Activated B cell treated with CpG ODN at 0.5 μM for 24 hours (primary cell): ENCODE data around the gene NADSYN1. TPM values are rescaled to one million over a fixed set of nuclear protein-coding genes. Genes with fewer than 3 reads are reported as not detected.
A peak's percentile ranks its signal among the peaks of the same experiment; 100 is the strongest.

Experiments used
- ATAC-seq: fragments of 200-7000 bp; cut with Tn5 transposase; one replicate; pipeline ENCODE4 v1.10.0; 2021; ENCODE audit warnings: low read depth, mild to moderate bottlenecking, moderate library complexity
- CTCF ChIA-PET: fragments of 350-600 bp; sonication (Branson Sonifier 250); formaldehyde crosslinking; loops from one replicate; lab custom pipeline; 2021; ENCODE audit warnings: antibody characterized with exemption; lab: Charles Lee
- POLR2A ChIA-PET: fragments of 350-600 bp; sonication (Branson Sonifier 250); formaldehyde crosslinking; loops from one replicate; lab custom pipeline; 2021; ENCODE audit warnings: antibody characterized with exemption; lab: Charles Lee
- DNase-seq: peaks from one replicate; pipeline ENCODE4 v3.0.0; 2022
- H3K27ac Mint-ChIP-seq: one replicate; pipeline ENCODE4 v1.8.0; 2020; ENCODE audit warnings: mixed read lengths
- H3K27me3 Mint-ChIP-seq: one replicate; pipeline ENCODE4 v1.8.0; 2021; ENCODE audit warnings: mixed read lengths
- H3K36me3 Mint-ChIP-seq: one replicate; pipeline ENCODE4 v1.8.0; 2021; ENCODE audit warnings: low read depth, mixed read lengths
- H3K4me1 Mint-ChIP-seq: one replicate; pipeline ENCODE4 v1.8.0; 2021; ENCODE audit warnings: mixed read lengths
- H3K4me3 Mint-ChIP-seq: one replicate; pipeline ENCODE4 v1.8.0; 2020; ENCODE audit warnings: mild to moderate bottlenecking, mixed read lengths
- H3K9me3 Mint-ChIP-seq: one replicate; pipeline ENCODE4 v1.8.0; 2020; ENCODE audit warnings: mixed read lengths
- CTCF ChIP-seq: fragments of 200-600 bp; IDR thresholded peaks from one replicate; pipeline ENCODE4 v1.8.0; 2022; ENCODE audit warnings: antibody characterized with exemption, mild to moderate bottlenecking
- intact Hi-C: fragments of 100-400 bp; cut with micrococcal nuclease; formaldehyde crosslinking; loops from one replicate; pipeline ENCODE4 v1.15.1; 2024
- total RNA-seq: library from RNA; stranded (reverse); gene quantifications from 2 replicates; pipeline ENCODE4 v1.2.3, GENCODE V29; 2022

NADSYN1 gene
- total RNA-seq, 1 donor from 2014 or later, result 146 TPM

DNA sequence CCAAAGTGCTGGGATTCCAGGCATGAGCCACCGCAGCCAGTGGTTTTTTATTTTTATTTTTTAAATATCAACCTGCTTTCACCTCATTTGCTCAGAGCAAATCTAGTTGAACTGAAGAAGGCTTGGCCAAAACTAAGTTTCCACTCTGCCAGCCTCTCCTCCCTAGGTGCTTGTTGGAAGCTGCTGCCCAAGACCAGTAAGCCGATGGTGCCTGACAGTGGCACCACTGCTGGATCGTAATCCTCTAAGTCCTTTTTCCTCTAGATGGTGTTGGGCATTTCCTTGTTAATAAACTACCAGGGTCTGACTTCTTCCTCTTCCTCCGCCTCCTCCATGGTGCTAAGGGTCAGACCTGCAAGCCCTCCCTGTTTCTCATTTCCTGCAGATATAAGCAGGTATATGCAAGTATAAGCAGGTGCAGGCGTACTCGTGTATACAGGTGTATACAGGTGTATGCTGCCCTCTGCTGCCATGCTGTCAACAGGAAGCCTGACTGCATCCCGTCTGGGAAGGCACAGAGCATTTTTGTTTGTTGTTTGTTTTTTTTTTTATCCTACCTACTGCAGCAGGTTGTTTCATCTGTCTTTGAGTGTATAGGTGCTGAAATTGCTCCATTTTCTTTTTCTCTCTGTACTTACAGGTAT is 1.6 kb downstream of the NADSYN1 start:
- DNase-seq (no peak), ATAC-seq (no peak)
- H3K27me3 Mint-ChIP-seq, result no peaks in the 10 kb centered on the region
- CTCF ChIA-PET, result no interaction called here
- H3K27ac Mint-ChIP-seq, result no peak overlapping the region
- TF ChIP-seq CTCF, result no peak
- POLR2A ChIA-PET, result interaction anchor here (0.6 kb wide), 1 partner anchor 1778 kb away, joined by 17 read pairs; no protein-coding TSS in a partner anchor
- peak overlapping the region; percentile 89 for H3K4me3 Mint-ChIP-seq
- H3K4me1 Mint-ChIP-seq, result peaks cover 42% of the 10 kb centered on the region
- no peaks in the 10 kb centered on the region for H3K9me3 Mint-ChIP-seq
- intact Hi-C loops, result loop anchor here (5.0 kb wide), 1 partner anchor 202 kb away; the partner anchor contains the start of gene SHANK2
- peaks cover 55% of the 10 kb centered on the region for H3K36me3 Mint-ChIP-seq

GRCh38 chr11:71456294-71456693 is 3.3 kb downstream of the NADSYN1 start:
- POLR2A ChIA-PET, result no interaction called here
- H3K9me3 Mint-ChIP-seq, result no peaks in the 10 kb centered on the region
- peaks cover 72% of the 10 kb centered on the region for H3K36me3 Mint-ChIP-seq
- intact Hi-C loops, result no loop called here
- no peak overlapping the region for H3K27ac Mint-ChIP-seq
- CTCF ChIA-PET, result no interaction called here
- TF ChIP-seq CTCF, result no peak
- peaks cover 30% of the 10 kb centered on the region for H3K4me1 Mint-ChIP-seq
- no peak for DNase-seq
- ATAC-seq, result no peak
- no peak overlapping the region for H3K4me3 Mint-ChIP-seq
- no peaks in the 10 kb centered on the region for H3K27me3 Mint-ChIP-seq

DNA sequence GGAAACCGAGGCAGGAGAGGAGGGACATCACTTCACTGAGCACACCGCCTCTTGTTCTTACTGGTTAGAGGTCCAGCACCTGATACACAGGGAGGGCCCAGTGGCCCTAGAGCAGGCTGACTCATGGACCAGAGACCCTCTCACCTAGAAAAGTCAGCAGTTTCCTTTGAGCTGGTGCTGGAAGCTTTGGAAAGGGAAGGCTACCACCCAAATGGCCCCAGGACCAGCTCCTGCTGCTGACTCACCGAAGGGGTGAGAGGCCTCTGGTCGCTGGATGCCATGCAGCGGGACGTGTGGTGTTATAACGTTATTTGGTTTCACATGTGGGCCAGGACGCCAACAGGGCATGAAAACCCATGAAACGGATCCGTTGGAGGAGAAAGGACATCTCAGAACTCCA is 3.8 kb downstream of the NADSYN1 start:
- H3K4me3 Mint-ChIP-seq, result no peak overlapping the region
- ATAC-seq (no peak), DNase-seq (no peak)
- no peak for TF ChIP-seq CTCF
- H3K27ac Mint-ChIP-seq, result no peak overlapping the region
- intact Hi-C loops, result no loop called here
- peaks cover 76% of the 10 kb centered on the region for H3K36me3 Mint-ChIP-seq
- H3K9me3 Mint-ChIP-seq, result no peaks in the 10 kb centered on the region
- H3K27me3 Mint-ChIP-seq, result no peaks in the 10 kb centered on the region
- ChIA-PET POLR2A (no interaction called here), CTCF (no interaction called here)
- H3K4me1 Mint-ChIP-seq, result peaks cover 25% of the 10 kb centered on the region

GRCh38 chr11:71458146-71459070 is 5.4 kb downstream of the NADSYN1 start:
- no peak for TF ChIP-seq CTCF
- no peak overlapping the region for H3K4me3 Mint-ChIP-seq
- DNase-seq (no peak), ATAC-seq (no peak)
- H3K9me3 Mint-ChIP-seq, result no peaks in the 10 kb centered on the region
- intact Hi-C loops, result no loop called here
- peaks cover 17% of the 10 kb centered on the region for H3K4me1 Mint-ChIP-seq
- peaks cover 90% of the 10 kb centered on the region for H3K36me3 Mint-ChIP-seq
- CTCF ChIA-PET, result no interaction called here
- H3K27ac Mint-ChIP-seq, result no peak overlapping the region
- H3K27me3 Mint-ChIP-seq, result no peaks in the 10 kb centered on the region
- POLR2A ChIA-PET, result no interaction called here

GRCh38 chr11:71459076-71459766 is 6.2 kb downstream of the NADSYN1 start:
- H3K4me3 Mint-ChIP-seq, result no peak overlapping the region
- ChIA-PET POLR2A (no interaction called here), CTCF (no interaction called here)
- ATAC-seq (no peak), DNase-seq (no peak)
- no peak overlapping the region for H3K27ac Mint-ChIP-seq
- peaks cover 96% of the 10 kb centered on the region for H3K36me3 Mint-ChIP-seq
- no peaks in the 10 kb centered on the region for H3K27me3 Mint-ChIP-seq
- no peaks in the 10 kb centered on the region for H3K9me3 Mint-ChIP-seq
- H3K4me1 Mint-ChIP-seq, result peaks cover 11% of the 10 kb centered on the region
- TF ChIP-seq CTCF, result no peak
- intact Hi-C loops, result no loop called here
